Astrocyte (in vitro differentiated cells and primary cell): ENCODE results near the gene PCCB.

Experiments
- EZH2 ChIP-seq: IDR thresholded peaks from 2 replicates; pipeline ENCODE4 v1.6.1; 2012; ENCODE audit warnings: mild to moderate bottlenecking, low read length, inconsistent platforms; ENCODE audit not compliant: insufficient read depth
- TF ChIP-seq, protein P1 (sequence below): IDR thresholded peaks from 2 replicates; pipeline ENCODE4 v1.5.1; 2011; ENCODE audit warnings: low read depth, mild to moderate bottlenecking, inconsistent platforms, low read length, moderate library complexity; ENCODE audit not compliant: insufficient read depth

DNA sequence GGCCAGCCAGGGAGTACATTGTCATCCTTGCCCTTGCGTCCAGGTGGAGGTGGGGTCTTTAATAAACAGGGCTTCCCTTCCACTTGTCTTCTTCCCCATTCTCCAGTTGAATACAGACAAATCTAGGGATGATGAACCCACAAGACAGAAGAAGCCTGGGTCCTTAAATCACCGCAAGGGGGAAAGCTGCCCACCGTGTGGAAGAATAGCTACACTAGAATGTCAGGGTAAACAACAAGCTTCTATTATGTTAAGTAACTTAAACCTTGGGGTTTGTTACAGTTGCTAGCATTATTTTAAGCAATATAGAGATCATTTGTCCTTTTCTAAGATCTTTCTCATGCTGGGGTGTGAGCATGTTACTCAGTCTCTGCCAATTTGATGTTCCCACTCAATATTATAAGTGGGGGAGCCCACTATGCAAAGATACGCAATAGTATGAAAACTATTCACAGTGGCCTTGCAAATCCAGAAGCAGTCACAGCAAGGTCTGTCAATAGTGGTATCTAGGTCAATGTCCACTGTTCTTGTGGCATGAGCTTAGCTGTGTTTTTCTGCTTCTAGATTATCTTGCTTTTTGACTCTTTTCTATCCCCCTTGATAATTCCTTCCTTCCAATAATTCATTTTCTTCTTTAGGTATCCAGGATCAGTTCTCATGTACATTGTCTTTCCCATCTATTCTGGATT, 12.0 kb upstream of the PCCB start:
- TF ChIP-seq, protein P1, sequence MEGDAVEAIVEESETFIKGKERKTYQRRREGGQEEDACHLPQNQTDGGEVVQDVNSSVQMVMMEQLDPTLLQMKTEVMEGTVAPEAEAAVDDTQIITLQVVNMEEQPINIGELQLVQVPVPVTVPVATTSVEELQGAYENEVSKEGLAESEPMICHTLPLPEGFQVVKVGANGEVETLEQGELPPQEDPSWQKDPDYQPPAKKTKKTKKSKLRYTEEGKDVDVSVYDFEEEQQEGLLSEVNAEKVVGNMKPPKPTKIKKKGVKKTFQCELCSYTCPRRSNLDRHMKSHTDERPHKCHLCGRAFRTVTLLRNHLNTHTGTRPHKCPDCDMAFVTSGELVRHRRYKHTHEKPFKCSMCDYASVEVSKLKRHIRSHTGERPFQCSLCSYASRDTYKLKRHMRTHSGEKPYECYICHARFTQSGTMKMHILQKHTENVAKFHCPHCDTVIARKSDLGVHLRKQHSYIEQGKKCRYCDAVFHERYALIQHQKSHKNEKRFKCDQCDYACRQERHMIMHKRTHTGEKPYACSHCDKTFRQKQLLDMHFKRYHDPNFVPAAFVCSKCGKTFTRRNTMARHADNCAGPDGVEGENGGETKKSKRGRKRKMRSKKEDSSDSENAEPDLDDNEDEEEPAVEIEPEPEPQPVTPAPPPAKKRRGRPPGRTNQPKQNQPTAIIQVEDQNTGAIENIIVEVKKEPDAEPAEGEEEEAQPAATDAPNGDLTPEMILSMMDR = no peak
- no peak for TF ChIP-seq EZH2
